Measurements from ENCODE around the gene FSTL5.

- TF ChIP-seq CTCF (IDR thresholded peaks at IDR 0.05; ENCODE audit: insufficient read depth, low read length, poor library complexity, severe bottlenecking), result no peak
- TF ChIP-seq EZH2phosphoT487 (conservative IDR thresholded peaks at IDR 0.05; ENCODE audit: low read length), result no peak
Observed at GRCh38 chr4:161585011-161585410, 578.8 kb downstream of the FSTL5 start.

Data from SU-DHL-6 (cell line).